MCF 10A (cell line): Measurements from ENCODE around the gene CELF4. TPM values are rescaled to one million over a fixed set of nuclear protein-coding genes. Genes with fewer than 3 reads are reported as not detected.

Source experiments
- BruUV-seq: library from RNA; stranded (reverse); fragments of 400-500 nt; replicated peaks from 2 replicates; lab custom pipeline; 2021; lab: Mats Ljungman, UMichigan
- CTCF ChIA-PET: fragments of 300-600 bp; sonication (Branson Sonifier 250); formaldehyde crosslinking; extraction: SDS; loops from one replicate; lab custom pipeline; 2021; ENCODE audit warnings: antibody characterized with exemption, inconsistent platforms; lab: Yijun Ruan, JAX
- POLR2A ChIA-PET: fragments of 300-600, 350-650 bp; sonication (Branson Sonifier 250); formaldehyde crosslinking; extraction: SDS; loops from one replicate; lab custom pipeline; 2020; ENCODE audit warnings: antibody characterized with exemption, inconsistent platforms; lab: Yijun Ruan, JAX
- DNase-seq: peaks from one replicate; pipeline ENCODE4 v3.0.0-alpha.2; 2018; ENCODE audit not compliant: unreplicated experiment
- H3K27ac Mint-ChIP-seq: one replicate; pipeline ENCODE4 v1.8.0; 2022; ENCODE audit warnings: mild to moderate bottlenecking, low read depth, mixed read lengths; ENCODE audit not compliant: unreplicated experiment
- H3K27me3 Mint-ChIP-seq: one replicate; pipeline ENCODE4 v1.8.0; 2022; ENCODE audit warnings: mixed read lengths; ENCODE audit not compliant: insufficient read depth, unreplicated experiment
- H3K36me3 Mint-ChIP-seq: one replicate; pipeline ENCODE4 v1.8.0; 2022; ENCODE audit warnings: mild to moderate bottlenecking, moderate library complexity, mixed read lengths; ENCODE audit not compliant: insufficient read depth, unreplicated experiment
- H3K4me1 Mint-ChIP-seq: one replicate; pipeline ENCODE4 v1.8.0; 2022; ENCODE audit warnings: mixed read lengths; ENCODE audit not compliant: insufficient read depth, unreplicated experiment
- H3K4me3 Mint-ChIP-seq: one replicate; pipeline ENCODE4 v1.8.0; 2022; ENCODE audit warnings: mild to moderate bottlenecking, moderate library complexity, mixed read lengths; ENCODE audit not compliant: unreplicated experiment
- H3K9me3 Mint-ChIP-seq: one replicate; pipeline ENCODE4 v1.8.0; 2022; ENCODE audit warnings: mixed read lengths; ENCODE audit not compliant: unreplicated experiment
- intact Hi-C: fragments of 100-400 bp; cut with micrococcal nuclease; formaldehyde crosslinking; loops from 2 replicates; pipeline ENCODE4 v1.14.1; 2022
- total RNA-seq: library from RNA; stranded (reverse); gene quantifications from 2 replicates; pipeline ENCODE4 v1.2.3, GENCODE V29; 2022
- TF ChIP-seq, protein P1 (sequence below): fragments of 200-600 bp; IDR thresholded peaks from one replicate; pipeline ENCODE4 v1.8.0; 2022; ENCODE audit warnings: antibody characterized with exemption, mild to moderate bottlenecking; ENCODE audit not compliant: unreplicated experiment

CELF4 gene
- total RNA-seq, 1 experiment from 2014 or later: not detected

DNA sequence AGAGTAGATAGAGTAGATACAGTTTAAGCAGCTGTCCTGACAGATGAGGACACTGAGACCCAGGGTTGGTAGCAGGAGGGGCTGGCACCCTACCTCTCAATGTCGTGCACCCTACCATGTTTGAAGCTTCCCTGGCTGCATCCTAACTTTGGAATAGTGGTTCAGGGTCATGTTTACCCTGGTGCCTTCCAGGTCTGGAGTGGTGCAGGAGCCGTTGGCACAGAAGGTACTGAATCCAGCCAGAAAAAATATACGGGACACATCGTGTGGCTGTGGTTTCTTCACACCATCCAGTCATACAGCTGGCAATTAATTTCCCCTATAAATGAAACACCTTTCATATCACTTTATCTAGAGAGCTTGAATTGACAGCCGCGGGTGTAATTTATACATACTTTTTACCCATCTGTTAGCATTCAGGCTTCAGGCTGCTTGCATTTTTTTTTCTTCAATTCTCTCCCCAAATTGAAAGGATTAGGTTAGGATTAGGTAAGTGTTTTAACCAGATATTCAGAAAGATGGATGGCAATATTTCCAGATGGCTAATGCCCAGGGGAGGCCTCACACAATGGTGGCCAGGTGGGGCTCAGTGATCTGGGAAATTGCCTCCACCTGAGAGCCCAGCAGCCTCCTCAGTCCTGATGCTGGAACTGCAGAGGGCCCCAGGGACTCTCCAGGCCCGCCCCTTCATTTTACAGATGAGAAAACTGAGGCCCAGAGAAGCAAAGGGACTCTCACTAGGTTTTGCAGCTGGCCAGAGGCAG lies 127.0 kb downstream of the CELF4 start:
- Mint-ChIP-seq H3K36me3 (no peaks in the 10 kb centered on the region), H3K27me3 (no peaks in the 10 kb centered on the region), H3K27ac (no peak overlapping the region), H3K9me3 (no peaks in the 10 kb centered on the region), H3K4me3 (no peak overlapping the region), H3K4me1 (no peaks in the 10 kb centered on the region)
- CTCF ChIA-PET: interaction anchor here (0.7 to 1.2 kb wide), 2 partner anchors 99 to 297 kb away, joined by 3 read pairs; no protein-coding TSS in a partner anchor
- TF ChIP-seq, protein P1, sequence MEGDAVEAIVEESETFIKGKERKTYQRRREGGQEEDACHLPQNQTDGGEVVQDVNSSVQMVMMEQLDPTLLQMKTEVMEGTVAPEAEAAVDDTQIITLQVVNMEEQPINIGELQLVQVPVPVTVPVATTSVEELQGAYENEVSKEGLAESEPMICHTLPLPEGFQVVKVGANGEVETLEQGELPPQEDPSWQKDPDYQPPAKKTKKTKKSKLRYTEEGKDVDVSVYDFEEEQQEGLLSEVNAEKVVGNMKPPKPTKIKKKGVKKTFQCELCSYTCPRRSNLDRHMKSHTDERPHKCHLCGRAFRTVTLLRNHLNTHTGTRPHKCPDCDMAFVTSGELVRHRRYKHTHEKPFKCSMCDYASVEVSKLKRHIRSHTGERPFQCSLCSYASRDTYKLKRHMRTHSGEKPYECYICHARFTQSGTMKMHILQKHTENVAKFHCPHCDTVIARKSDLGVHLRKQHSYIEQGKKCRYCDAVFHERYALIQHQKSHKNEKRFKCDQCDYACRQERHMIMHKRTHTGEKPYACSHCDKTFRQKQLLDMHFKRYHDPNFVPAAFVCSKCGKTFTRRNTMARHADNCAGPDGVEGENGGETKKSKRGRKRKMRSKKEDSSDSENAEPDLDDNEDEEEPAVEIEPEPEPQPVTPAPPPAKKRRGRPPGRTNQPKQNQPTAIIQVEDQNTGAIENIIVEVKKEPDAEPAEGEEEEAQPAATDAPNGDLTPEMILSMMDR: no peak
- POLR2A ChIA-PET: no interaction called here
- intact Hi-C loops: no loop called here
- no peak for DNase-seq
- no TSS peak for BruUV-seq

DNA sequence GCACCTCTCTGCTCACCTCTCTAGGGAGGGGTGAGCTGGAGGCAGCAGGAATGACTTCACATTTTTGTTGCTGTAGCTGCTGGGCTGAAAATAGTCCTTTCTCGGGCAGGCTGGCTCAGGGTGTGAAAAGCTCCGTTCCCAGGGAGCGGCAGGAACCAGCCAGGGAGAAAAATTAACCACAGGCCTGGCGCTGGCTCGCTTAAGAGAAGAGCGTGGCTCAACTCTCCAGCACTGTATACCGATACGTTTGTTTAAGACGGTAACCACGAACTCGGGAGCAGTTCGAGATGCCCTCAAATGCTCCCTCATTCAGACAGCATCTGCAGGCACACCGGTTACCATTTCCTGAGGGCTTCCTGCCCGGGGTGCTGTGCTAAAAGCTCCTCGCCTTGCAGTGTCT lies 129.6 kb downstream of the CELF4 start:
- H3K27ac Mint-ChIP-seq: no peak overlapping the region

DNA sequence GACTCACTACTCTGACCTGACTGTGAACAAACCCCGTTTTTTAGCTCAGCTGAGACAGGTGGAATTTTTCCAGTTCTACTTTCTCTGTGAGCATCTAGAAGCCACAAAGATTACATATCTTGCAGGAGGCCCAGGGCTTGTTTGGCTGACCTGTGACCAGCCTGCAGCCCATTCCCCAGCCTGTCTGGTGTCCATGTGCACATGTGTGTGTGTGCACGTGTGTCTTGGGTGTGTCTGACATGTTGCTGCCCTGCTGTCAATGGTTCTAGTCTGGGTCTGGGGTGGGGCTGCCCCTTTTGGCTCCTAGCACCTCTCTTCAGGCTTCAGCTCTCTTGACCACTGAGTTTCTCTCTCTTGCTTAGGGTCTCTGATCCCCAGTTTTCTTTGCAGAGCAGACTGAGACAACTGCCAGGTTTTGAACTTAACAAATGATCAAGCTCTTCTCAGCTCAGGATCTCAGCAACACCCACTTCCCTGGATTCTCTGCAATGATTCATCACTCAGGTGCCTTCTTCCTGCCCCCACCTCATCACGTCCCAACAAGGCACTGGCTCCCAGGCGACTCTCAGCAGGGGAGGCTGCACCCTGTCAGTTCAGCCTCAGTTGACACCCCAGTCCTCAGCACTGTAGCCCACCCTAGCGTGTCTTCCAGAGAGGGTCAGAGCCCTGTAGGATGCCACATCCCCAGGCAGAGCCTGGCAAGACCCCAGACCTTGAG lies 130.3 kb downstream of the CELF4 start:
- peak; percentile 23 for DNase-seq
- Mint-ChIP-seq H3K9me3 (peaks cover 7% of the 10 kb centered on the region), H3K27me3 (no peaks in the 10 kb centered on the region), H3K36me3 (no peaks in the 10 kb centered on the region), H3K27ac (no peak overlapping the region), H3K4me3 (no peak overlapping the region), H3K4me1 (no peaks in the 10 kb centered on the region)
- CTCF ChIA-PET: interaction anchor here (0.7 to 1.7 kb wide), 3 partner anchors 10 to 92 kb away, joined by 3 to 5 read pairs (median 3); no protein-coding TSS in a partner anchor
- BruUV-seq: no TSS peak
- TF ChIP-seq, protein P1: no peak
- intact Hi-C loops: no loop called here
- POLR2A ChIA-PET: no interaction called here

More for the DNA sequence above, 129.6 kb downstream of the CELF4 start:
- Mint-ChIP-seq H3K4me3 (no peak overlapping the region), H3K36me3 (no peaks in the 10 kb centered on the region), H3K4me1 (no peaks in the 10 kb centered on the region), H3K27me3 (no peaks in the 10 kb centered on the region), H3K9me3 (peaks cover 7% of the 10 kb centered on the region)
- CTCF ChIA-PET: interaction anchor here (0.7 to 1.8 kb wide), 5 partner anchors 9 to 102 kb away, joined by 3 to 12 read pairs (median 5); no protein-coding TSS in a partner anchor
- BruUV-seq: no TSS peak
- TF ChIP-seq, protein P1: no peak
- intact Hi-C loops: no loop called here
- POLR2A ChIA-PET: no interaction called here
- DNase-seq: no peak
